NCI-H2227 (cell line): Measurements from ENCODE around the gene XRN1.
"Not testable (repeated sequence)": the region's sequence is repeated elsewhere in the genome, so short reads cannot be mapped to it uniquely, and the experiment has no call there.

Source experiments
- DNase-seq: peaks from one replicate; lab custom pipeline; 2025; ENCODE audit not compliant: unreplicated experiment; lab: John Stamatoyannopoulos, UW

Gene XRN1

DNA sequence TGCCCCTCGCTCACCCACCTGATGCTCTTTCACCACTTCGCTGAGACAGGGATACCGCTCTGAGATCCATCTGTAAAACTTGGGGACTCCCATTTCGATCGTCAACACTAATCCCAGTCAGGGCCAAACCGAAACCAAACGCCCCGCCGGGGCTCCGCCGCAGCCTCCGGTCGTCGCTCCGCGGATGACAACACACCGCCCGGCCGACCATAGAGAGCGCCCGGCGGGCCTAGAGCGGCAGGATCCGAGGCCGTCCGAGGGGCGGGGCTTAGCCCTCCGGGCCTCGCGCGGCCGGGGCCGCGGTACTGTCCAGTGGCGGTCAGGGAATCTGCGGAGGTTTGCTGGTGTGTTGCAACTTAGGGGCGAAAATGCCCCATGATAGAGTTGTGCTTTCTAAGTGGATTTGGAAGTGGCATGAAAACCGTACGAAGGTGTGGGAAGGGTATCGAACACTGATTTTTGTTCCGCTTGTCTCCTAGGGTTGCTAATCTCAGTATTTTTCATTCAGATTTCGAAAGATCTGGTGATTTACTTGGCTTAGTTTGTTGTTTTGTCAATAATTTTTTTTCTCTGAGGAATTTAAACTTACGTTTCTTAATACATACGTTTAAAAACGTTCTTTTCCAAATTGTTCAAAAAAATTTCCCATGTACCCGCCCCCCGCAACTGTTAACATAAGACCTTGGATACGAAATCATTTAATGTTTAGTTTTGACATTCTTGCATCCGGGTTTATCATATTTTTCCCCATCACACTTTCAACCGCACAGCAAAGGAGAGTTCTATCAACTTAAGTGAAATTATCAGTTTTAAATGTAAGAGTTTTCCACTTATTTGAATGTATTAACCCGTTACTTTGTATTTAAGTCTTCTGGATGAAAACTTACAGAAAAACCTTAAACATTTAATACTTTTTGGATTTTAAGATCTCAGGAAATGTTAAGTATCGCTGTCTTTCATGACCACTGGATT is at the start of gene XRN1:
XRN1 (minus strand) TSS at position 186 of the 972 bp plus-strand sequence; CDS start at position 93, 93 bp downstream.
- peak; percentile 96 for DNase-seq

DNA sequence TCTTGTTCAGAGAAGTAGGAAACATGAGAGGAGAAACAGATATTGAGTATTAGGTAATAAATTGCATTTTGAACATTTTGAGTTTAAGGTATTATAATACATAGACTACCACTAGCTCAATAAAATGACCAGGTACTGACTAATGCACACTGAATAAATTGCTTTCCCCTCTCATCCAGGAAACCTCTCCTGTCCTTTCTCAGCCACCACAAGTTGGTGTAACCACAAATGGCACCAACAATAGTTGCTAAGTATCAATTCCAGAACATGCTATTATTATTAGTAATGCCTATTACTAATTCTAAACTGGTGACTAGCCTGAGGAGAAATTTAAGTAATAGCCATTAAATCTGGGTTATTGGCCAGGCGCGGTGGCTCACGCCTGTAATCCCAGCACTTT is 47.3 kb upstream of the XRN1 start:
- DNase-seq = no peak

DNA sequence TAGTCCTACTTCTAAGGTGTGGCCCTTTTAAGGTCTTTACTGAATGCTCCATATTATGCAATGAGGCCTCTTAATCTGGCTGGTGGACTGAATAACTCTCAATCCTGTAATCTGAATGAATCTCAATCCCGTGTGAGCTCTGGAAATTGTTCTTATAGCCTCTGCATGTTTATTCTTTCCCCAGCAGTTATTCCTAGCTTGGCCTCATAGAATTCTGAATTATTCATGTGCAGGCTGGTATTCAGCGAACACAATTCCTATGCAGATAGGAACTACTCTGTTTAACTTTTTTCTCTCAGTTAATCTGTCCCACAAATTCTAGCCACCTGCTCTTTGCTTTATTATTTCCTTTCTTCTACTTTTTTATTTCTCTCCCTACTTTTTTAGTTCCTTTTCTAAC is 44.3 kb upstream of the XRN1 start:
- no peak for DNase-seq

GRCh38 chr3:142489572-142490323 is 41.9 kb upstream of the XRN1 start:
- no peak for DNase-seq

DNA sequence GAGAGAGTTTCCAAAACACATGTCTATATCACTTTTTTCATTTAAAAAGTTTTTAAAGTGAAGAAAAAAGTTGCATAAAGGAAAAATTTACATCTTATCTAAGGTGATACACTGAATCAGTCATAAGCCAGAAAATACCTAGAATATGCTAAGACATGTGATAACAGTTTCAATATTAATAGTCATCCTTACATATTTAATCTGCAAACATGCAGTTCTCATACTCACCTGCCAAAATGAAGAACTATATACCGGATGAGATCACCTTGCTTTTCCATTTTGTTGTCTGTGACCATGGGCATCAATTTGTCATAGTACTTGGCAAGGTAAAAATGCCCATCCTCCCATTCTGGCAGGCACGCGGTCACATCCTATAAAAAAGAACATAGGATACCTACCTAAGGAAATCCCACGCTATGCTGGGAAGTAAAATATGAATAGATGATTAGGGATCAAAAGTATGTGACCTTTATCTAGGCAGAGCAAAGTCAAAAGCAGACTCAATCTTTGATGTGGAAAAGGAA is 37.1 kb upstream of the XRN1 start:
- DNase-seq = no peak

DNA sequence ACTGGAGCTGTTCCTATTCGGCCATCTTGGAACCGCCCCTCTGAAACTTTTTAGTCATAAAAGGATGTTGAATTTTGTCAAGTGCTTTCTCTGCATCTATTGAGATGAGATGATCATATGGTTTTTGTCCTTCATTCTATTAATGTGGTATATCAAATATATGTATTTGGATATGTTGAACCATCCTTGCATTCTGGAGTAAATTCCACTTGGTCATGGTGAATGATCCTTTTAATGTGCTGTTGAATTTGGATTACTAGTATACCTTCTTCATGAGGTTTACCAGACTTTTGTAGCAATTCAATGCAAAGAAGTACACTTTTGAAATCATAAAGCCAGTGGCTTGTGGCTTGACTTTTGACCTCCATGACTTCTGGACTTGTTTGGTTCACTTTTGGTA is 33.4 kb upstream of the XRN1 start:
- DNase-seq = peak; percentile 1

GRCh38 chr3:142470826-142471225 is 23.0 kb upstream of the XRN1 start:
- DNase-seq = no peak

DNA sequence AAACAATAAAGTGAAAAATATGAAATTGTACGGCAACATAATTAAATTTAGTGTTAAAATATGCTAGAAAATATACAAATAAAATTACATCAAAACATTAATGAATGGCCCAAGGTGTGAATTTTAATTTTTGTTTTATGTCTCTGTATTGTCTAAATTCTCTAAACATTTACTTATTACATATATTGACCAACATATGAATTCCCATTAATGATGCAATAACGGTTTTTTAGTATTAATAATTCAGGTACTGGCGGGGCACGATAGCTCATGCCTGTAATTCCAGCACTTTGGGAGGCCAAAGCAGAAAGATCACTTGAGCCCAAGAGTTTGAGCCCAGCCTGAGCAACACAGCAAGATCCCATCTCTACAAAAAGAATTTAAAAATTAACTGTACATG is 20.6 kb upstream of the XRN1 start:
- DNase-seq = no peak

- no peak for DNase-seq
Measured at GRCh38 chr3:142467768-142468167, 19.9 kb upstream of the XRN1 start.

DNA sequence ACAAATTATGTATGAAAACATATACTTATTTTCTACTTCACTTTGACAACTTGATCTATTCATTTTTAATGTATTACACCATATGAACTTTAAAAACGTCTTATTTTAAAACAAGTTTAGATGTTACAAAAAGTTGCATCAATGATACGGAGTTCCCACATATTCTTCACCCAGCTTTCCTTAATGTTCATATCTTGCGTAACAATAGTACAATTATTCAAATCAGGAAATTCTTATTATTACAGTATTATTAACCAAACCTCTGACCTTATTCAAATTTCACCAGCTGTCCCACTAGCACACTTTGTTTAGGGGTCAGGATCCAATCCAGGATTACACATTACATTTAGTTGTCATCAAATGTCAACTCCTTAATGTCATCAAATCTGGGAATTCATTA is 12.9 kb upstream of the XRN1 start:
- DNase-seq = no peak

GRCh38 chr3:142459929-142460328 is 12.1 kb upstream of the XRN1 start:
- DNase-seq = no peak

DNA sequence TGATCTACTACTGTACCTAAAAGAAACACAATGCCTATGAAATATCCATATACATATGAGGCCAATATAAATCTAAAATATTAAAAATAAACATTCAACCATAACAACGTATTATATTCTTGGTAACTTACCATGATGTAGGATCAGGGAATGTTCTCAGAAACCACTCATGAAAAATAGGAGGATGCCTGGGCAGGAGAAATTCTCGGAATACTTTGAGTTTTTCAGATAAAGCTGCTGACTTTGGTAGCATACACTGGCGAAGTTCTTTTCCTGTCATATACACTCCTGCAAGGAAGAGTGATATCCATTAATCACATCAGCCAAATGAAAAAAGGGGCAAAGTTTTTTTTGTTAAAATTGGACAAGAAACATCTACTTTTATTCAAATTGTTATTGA is 11.3 kb upstream of the XRN1 start:
- DNase-seq = no peak

- DNase-seq = no peak
Measured at GRCh38 chr3:142450881-142451280, 3.0 kb upstream of the XRN1 start.

DNA sequence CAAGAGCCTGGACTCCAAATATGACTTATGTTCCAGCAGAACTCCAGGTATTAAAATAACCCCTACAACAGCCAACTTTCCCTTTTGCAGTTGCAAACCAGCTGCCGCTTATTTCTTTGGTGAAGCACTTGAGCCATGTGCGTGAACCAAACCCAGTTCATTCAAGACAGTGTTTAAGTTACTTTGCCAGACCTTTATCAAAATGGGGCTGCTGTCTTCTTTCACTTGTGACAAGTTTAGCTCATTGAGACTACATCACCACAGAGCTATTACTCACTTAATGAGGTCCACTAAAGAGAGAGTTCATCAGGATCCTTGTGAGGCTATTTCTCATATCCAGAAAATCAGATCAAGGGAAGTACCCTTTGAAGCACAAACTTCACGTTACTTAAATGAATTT is 2.4 kb upstream of the XRN1 start:
- DNase-seq = no peak

DNA sequence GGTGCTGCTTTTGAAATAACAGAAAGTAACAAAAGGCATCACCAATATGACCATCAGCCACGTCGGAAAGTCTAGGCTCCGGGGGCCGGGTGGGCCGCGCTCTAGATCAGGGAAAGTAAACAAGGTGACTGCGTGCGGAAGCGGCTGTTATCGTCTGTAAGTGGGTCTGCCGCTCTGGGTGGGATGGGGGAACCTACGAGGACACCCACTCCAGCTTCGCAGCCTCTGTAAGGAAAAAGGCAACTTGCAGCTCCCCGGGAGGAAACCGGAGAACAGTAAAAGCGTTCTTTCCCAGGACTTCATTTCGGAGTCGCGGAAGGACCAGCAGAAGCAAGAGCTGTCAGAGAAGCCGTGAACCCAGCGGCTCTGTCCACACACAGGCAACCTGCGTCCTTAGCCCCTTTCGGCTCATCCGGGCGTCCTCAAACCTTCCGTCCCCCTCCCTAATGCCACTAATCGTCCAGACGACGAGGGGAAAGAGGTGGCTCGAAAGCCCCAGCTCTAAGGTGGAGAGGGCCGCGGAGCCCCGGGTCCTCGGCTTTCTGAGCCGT is 461 bp downstream of the XRN1 start:
- peak; percentile 40 for DNase-seq

DNA sequence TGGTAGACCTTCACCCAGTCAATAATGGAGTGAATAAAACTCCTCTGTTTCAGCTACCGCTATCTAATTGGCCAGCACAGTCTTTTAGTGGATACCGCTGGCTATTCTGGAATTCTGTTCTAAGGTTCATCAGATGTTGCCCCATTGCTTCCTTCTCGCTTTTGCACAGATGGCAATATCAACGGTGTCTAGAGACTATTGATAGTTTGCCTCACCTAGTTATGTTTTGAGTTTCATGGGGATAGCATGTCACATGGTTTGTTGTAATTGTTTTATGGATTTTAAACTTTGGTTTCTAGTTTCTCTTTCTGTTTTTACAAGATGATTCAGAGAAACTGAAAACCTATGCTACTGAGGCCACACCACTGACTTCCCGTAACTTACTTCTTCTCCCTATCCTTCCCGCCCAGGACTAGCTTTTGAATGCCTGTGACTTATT is 2.0 kb downstream of the XRN1 start:
- DNase-seq = no peak

- DNase-seq = no peak
Measured at GRCh38 chr3:142444343-142444742, 3.5 kb downstream of the XRN1 start.

GRCh38 chr3:142443060-142443459 is 4.8 kb downstream of the XRN1 start:
- not testable (repeated sequence) for DNase-seq

- DNase-seq = not testable (repeated sequence)
Measured at GRCh38 chr3:142439499-142440220, 8.2 kb downstream of the XRN1 start.

- not testable (repeated sequence) for DNase-seq
Measured at GRCh38 chr3:142438096-142438495, 9.7 kb downstream of the XRN1 start.
